ENCODE results near the gene ADAMTSL4.
"Not testable (repeated sequence)": the region's sequence is repeated elsewhere in the genome, so short reads cannot be mapped to it uniquely, and the experiment has no call there.

ADAMTSL4 gene

DNA sequence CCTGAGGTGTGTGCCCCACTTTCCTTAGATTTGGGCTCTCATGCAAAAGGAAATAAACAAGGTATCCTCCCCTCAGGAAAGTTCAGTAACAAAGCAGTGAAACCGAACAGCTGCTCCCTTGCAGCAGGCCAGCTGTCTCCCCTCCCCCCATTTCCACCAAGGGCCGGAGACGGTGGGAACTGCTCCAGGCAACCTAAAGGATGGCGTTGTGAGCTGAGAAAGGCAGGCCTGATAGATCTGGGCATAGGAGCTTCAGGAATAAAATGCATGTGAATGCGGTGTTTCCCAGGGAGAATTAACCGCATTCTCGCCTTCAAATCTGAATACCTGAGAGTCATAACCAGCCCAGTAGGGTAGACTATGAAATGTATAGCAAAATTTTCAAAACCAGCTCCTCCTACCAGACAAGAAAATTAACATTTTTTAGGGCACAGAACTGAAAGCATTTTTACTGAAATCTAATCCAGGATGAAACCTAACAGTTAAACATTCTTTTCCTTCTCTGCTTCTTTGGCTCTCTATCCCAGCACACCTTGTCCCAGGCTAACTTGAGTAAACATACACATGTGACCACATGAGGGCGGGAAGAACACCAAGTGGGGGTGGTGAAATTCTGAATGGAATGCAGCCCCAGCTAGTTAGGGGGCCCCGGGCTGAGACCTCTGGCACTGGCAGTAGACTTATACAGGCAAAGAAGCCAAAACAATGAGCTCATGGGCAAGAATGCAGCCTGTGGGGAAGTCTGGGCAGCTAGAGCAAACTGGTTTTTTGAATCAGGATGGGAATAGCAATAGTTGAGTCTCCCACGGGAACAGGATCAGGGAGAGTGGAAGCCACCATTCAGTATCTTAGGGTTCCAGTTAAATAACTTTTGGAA, 18.7 kb downstream of the ADAMTSL4 start:
- DNase-seq = peak; percentile 69

- DNase-seq = no peak
Observed at GRCh38 chr1:150568594-150568966, 19.4 kb downstream of the ADAMTSL4 start.

- DNase-seq = no peak
Observed at GRCh38 chr1:150572918-150573647, 23.9 kb downstream of the ADAMTSL4 start.

GRCh38 chr1:150573648-150574071, 24.5 kb downstream of the ADAMTSL4 start:
- not testable (repeated sequence) for DNase-seq

DNA sequence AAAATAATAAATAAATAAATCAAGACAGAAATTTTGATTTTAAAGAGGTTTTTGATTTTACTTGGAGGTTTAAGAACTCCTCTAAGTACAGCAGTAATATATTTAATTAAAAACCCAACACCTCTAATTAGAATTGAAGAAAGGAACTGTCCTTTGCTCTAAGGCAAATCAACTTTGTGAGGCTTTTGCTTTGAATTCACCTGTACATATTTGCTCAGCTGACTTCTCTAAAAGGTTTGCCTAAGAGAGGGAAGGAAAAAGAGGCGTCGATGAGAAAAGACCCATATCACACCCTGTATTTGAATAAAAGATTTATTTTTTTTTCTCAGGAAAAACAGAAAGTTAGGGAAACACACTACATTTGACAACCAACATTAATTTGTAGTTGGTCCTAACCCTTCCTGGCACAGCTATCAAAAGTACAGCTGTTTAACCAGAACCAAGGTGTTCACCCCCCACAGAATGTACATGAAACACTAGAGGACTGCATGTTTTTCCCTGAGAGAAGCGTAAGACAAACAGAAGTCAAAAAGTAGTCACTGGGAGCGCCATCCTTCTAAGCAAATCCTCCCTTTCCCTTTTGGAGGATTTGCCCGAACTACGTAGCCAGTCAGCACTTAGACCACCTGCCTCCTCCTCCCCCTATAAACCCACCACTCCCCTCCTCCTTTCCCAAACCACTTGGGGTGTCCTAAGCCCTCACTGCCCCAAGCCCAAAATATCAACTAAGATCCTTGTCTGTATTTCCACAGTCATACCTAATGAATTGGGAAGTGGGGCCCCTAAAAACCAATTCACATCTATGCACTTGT, 25.3 kb downstream of the ADAMTSL4 start:
- no peak for DNase-seq

DNA sequence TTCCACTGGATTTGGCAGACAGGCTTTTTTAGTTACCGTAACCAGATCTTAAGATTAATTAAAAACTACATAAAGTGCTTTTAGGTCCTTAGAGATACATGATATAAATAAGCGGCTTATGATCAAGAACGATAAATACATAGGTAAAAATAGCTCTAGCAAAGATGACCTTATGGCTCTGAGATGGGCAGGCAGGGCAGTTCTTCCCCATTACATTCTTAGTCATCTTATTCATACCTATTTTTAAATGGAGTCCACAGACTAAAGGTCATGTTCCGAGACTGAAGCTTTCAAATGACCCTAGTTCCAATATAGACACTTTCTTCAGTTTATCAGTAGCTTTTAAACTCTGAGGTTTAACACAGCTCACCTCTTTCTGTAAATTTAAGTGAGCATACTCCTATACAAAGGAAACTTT, 25.9 kb downstream of the ADAMTSL4 start:
- DNase-seq = no peak

GRCh38 chr1:150575518-150576366, 26.5 kb downstream of the ADAMTSL4 start:
- DNase-seq = no peak

GRCh38 chr1:150576367-150576711, 27.1 kb downstream of the ADAMTSL4 start:
- DNase-seq = no peak

DNA sequence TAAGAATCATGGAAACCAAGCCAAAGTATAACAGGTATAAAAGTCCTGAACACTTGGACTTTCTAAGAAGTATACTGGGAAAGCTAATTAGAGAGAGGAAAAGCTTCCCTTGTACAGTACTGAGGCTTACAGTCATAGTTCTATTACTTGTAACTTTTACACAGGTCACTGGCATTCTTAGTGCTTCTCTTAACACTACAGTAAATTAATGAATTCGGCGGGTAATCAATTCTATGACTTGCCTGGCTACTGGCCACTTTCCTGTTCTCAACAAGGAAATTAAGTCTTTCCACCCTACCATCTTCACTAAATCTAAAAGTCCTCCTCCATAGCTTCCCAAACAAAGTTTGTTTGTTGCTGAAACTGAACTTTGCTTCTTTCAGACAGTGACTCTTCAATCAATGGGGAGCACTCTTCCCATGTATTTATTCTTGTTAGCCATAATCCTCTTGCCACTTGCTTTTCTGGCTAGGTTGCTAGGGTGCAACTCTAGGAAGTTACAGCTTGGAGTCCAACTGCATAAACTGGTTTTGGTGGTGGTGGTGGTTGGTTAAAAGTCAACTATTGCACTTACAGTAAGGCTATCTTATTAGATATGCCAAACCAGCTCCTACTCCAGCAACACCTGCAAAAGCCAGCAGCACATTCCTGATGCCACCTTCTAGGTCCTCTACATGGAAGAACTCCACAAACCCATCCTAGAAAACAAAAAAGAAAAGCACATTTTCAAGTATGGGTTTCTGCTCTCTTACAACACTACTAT, 27.8 kb downstream of the ADAMTSL4 start:
- no peak for DNase-seq

DNA sequence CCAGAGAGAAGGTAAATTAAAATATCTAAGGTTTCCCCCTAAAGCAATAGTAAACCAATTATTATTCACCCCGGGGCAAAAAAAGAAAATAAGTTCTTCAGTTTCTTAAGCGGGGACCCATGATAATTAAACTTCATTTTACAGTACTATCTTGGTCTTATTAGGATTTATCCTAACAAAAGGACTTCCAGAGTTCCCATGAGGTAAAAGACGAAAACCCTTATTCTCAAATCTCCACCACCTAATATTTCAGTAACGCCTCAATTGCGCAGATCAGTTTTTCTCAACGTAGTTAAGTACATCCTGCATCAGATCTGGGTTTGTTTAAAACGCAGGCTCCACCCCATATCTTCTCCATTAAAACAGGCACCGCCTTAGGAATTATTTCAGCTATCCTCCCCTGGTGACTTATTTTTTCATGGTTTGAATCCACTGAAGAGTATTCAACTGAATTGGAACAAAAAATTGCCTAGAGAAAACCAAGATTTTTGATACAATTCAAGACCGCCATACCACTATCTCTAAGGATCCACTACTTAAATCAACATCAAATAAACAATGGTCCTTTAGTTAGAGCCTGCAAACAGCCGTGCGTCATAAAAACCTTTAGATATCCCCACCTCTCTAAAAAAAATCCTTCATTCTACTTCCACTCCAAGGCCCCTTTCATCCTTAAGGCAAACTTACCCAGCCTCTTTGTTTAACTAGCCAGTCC, 28.5 kb downstream of the ADAMTSL4 start:
- no peak for DNase-seq

DNA sequence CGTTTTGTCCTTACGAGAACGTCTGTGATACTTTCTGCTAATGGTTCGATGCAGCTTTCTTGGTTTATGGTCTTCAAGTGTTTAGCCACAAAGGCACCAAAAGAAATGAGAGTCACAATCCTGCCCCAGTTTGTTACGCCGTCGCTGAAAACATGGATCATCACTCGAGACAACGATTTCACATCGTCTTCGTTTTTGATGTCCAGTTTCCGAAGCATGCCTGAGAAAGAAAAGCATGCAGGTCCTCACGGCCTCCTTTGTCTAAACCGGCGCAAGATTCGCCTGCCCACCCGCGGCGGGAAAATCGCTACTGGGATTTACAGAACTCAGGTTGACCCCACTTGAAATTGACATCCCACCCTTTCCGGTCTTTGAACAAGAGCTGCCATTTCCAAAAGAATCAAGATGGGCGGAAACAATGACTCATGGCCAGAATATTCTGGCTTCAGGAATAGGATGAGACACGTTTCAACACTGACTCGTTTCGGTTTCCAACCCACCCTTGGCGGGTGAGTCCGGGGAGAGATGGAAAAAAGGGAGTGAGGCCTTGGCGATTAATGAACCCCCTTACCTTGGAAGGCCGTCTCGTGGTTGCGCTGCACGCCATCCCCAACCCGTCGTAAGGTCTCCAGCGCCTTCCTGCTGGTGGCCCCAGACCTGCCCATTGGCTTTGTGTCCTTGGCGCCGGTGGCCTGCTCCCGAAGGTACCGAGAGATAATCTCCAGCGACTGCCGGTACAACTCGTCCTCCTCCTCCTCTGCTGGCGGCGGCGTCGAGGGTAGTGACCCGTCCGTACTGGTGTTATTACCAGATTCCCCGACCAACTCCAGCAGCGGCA, 29.3 kb downstream of the ADAMTSL4 start:
- peak; percentile 67 for DNase-seq

DNA sequence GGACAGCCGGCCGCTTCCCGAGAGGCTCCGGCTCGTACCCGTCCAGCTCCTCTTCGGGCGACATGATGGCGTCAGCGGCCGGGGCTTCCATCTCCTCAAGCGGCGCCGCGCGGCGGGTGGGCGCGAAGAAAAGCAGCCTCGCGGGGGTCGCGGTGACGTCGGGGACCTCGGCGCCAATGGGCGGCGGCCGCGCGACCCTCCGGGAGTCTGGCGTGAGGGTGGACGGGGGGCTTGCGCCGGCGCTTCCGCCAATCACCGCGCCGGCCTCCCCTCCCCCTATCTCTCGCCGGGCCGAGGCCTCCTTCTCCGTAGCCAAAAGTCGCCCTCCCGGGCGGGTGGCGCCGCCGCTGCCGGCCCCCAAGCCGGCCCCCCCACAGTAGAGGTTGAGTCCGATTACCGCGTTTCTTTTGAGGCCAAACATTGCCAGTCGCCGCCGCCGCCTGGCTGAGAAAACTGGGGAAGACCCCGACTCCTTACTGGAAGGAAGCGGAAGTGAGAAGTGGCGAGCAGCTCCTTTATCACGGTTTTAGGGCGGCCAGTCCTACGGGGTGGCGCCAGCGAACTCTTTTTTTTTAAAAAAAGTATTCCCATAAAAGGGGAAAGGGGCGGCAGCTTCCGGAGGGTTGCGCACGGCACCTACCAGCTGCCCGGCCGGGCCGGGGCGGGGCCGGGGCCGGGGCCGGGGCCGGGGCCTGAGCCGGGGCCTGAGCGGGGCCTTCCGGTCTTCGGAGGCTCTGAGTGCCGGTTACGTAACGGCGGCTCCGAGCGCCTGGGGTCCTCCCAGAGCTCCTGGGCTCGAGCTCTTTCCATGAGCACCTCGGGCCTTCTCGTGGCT, 30.1 kb downstream of the ADAMTSL4 start, which contains the start of gene MCL1:
TSS of gene MCL1 (minus strand) at position 501 of the 835 bp plus-strand sequence. CDS start at position 421, 80 bp downstream.
- DNase-seq = peak; percentile 94

GRCh38 chr1:150579945-150580642, 30.9 kb downstream of the ADAMTSL4 start:
- no peak for DNase-seq

DNA sequence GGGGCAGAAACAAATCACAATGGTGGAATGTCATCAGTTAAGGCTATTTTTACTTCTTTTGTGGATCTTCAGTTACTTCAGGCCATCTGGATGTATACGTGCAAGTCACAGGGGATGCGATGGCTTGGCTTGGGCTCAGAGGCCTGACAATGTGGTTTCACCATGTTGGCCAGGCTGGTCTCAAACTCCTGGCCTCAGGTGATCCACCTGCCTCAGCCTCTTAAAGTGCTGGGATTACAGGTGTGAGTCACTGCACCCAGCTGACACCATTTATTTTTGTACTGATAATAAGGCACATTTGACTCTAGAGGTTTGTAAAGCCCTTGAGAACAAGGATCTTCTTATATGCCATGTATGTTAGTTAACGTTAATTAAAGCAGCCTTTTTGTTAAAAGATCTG, 31.8 kb downstream of the ADAMTSL4 start:
- DNase-seq = not testable (repeated sequence)

DNA sequence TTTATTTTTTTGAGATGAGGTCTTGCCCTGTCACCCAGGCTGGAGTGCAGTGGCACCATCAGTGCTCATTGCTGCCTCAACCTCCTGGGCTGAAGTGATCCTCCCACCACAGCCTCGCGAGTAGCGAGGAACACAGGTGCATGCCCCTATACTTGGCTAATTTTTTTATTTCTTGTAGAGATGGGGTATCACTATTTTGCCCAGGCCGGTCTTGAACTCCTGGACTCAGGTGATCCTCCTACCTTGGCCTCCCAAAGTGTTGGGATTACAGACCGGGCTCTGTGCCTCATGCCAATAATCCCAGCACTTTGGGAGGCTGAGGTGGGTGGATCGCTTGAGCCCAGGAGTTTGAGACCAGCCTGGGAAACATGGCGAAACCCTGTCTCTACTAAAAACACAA, 32.2 kb downstream of the ADAMTSL4 start:
- DNase-seq = not testable (repeated sequence)

DNA sequence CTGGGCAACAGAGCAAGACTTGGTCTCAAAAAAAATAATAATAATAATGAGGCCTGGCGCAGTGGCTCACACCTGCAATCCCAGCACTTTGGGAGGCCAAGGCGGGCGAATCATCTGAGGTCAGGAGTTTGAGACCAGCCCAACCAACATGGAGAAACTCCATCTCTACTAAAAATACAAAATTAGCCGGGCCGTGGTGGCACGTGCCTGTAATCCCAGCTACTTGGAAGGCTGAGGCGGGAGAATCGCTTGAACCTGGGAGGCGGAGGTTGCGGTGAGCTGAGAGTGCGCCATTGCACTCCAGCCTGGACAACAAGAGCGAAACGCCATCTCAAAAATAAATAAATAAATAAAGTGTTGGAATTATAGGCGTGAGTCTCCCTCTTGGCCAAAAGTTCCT, 32.8 kb downstream of the ADAMTSL4 start:
- DNase-seq = not testable (repeated sequence)

DNA sequence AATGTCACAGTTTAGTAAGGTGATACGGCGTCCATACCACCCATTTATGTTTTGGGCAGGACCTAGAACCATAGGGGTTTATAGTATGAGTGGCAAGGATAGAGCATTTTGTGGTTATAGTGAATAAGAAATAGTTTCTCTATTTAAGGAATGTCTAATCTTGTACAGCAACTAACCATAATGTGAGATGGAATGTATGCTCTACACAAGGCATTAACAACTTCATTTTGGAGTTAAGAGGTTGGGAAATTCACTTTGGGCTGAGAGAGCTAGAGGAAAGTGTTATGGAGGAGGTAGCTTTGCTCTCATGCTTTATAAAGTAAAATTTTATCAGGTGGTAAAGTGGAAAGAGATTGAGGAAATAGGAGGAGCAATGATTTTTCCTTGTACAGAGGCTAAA, 33.2 kb downstream of the ADAMTSL4 start:
- DNase-seq = no peak
